GM21737 (cell line): Measurements from ENCODE around the gene HDAC4.

ENCODE experiments used
- ATAC-seq: cut with Tn5 transposase; IDR thresholded peaks from one replicate; pipeline ENCODE4 v1.9.1; 2021; ENCODE audit warnings: mild to moderate bottlenecking, moderate library complexity; ENCODE audit not compliant: unreplicated experiment

HDAC4 gene

GRCh38 chr2:239194731-239195317, 206.0 kb downstream of the HDAC4 start:
- ATAC-seq = no peak

GRCh38 chr2:239193925-239194677, 206.7 kb downstream of the HDAC4 start:
- no peak for ATAC-seq

GRCh38 chr2:239193401-239193811, 207.4 kb downstream of the HDAC4 start:
- no peak for ATAC-seq

GRCh38 chr2:239192975-239193374, 207.8 kb downstream of the HDAC4 start:
- ATAC-seq = no peak

- ATAC-seq = no peak
Observed at GRCh38 chr2:239192456-239192855, 208.4 kb downstream of the HDAC4 start.

GRCh38 chr2:239190921-239191885, 209.6 kb downstream of the HDAC4 start:
- ATAC-seq = no peak

GRCh38 chr2:239190361-239190760, 210.5 kb downstream of the HDAC4 start:
- ATAC-seq = no peak

GRCh38 chr2:239189711-239190131, 211.1 kb downstream of the HDAC4 start:
- no peak for ATAC-seq

- no peak for ATAC-seq
Observed at GRCh38 chr2:239188536-239188935, 212.3 kb downstream of the HDAC4 start.

- ATAC-seq = no peak
Observed at GRCh38 chr2:239187464-239188253, 213.2 kb downstream of the HDAC4 start.

GRCh38 chr2:239186516-239187357, 214.1 kb downstream of the HDAC4 start:
- ATAC-seq = no peak

GRCh38 chr2:239184968-239185903, 215.6 kb downstream of the HDAC4 start:
- ATAC-seq = no peak

GRCh38 chr2:239184179-239184578, 216.6 kb downstream of the HDAC4 start:
- ATAC-seq = no peak

- ATAC-seq = no peak
Observed at GRCh38 chr2:239182981-239183791, 217.6 kb downstream of the HDAC4 start.

- ATAC-seq = no peak
Observed at GRCh38 chr2:239181903-239182581, 218.8 kb downstream of the HDAC4 start.

GRCh38 chr2:239181074-239181902, 219.5 kb downstream of the HDAC4 start:
- ATAC-seq = no peak
